Gastrocnemius medialis (tissue), 4 donors: ENCODE measurements around the gene CHRM1. TPM values are rescaled to one million over a fixed set of nuclear protein-coding genes. Genes with fewer than 3 reads are reported as not detected.

ENCODE experiments used
- ATAC-seq, 2 donors: fragments of 150-250 bp; one replicate each; pipeline ENCODE4 v1.9.1; 2016
- DNase-seq, 2 donors: peaks; one replicate each; pipeline ENCODE4 v3.0.0-alpha.2; 2019
- H3K27ac ChIP-seq, 4 donors: fragments of 200-600 bp; sonication (generic); 1 replicate in 1 of 4; 2 replicates in 3 of 4; pipeline ENCODE4 v1.5.1; 2016 to 2018; ENCODE audit warnings: mild to moderate bottlenecking in 2 of 4, moderate library complexity in 1 of 4
- H3K27me3 ChIP-seq, 3 donors: fragments of 200-600 bp; sonication (generic) in 2 of 3; 1 replicate in 1 of 3; 2 replicates in 2 of 3; pipeline versions ENCODE4 v1.5.1 to v1.6.0; 2016 to 2019; ENCODE audit warnings: mild to moderate bottlenecking in 1 of 3, moderate library complexity in 1 of 3
- H3K36me3 ChIP-seq, 2 donors: fragments of 200-600 bp; sonication (generic) in 1 of 2; one replicate each; pipeline ENCODE4 v1.5.1; 2017 to 2018
- H3K4me1 ChIP-seq, 2 donors: fragments of 200-600 bp; sonication (generic) in 1 of 2; one replicate each; pipeline ENCODE4 v1.5.1; 2016 to 2017; ENCODE audit warnings: mild to moderate bottlenecking in 2 of 2
- H3K4me3 ChIP-seq, 4 donors: fragments of 200-600 bp; sonication (generic) in 3 of 4; 1 replicate in 1 of 4; 2 replicates in 3 of 4; pipeline ENCODE4 v1.5.1; 2016 to 2019; ENCODE audit warnings: mild to moderate bottlenecking in 2 of 4
- H3K9me3 ChIP-seq, 3 donors: fragments of 200-600 bp; sonication (generic) in 2 of 3; 1 replicate in 1 of 3; 2 replicates in 2 of 3; pipeline ENCODE4 v1.5.1; 2016 to 2019
- CTCF ChIP-seq, 5 experiments: fragments of 450-650 bp in 3 of 5; fragments of 200-600 bp in 2 of 5; sonication (generic) in 2 of 5; IDR thresholded peaks in 4 of 5; conservative IDR thresholded peaks in 1 of 5; 1 replicate in 4 of 5; 2 replicates in 1 of 5; pipeline ENCODE4 v1.5.1; 2016 to 2019; ENCODE audit warnings: antibody characterized with exemption in 5 of 5, mild to moderate bottlenecking in 3 of 5, moderate library complexity in 3 of 5
- POLR2A ChIP-seq, 2 donors: fragments of 450-650 bp; IDR thresholded peaks; one replicate each; pipeline ENCODE4 v1.6.1; 2017; ENCODE audit warnings: antibody characterized with exemption in 2 of 2, mild to moderate bottlenecking in 2 of 2, moderate library complexity in 2 of 2
- in situ Hi-C, 4 donors: fragments of 200-750 bp; cut with MboI; loops; one replicate each; pipeline versions ENCODE4 v1.15.0 to v1.8.0; 2017; ENCODE audit warnings: low sequenced_read_pairs in 4 of 4
- intact Hi-C: fragments of 100-400 bp; cut with DNase I; formaldehyde crosslinking; loops from one replicate; pipeline ENCODE4 v1.15.1; 2023; ENCODE audit warnings: low total_unique reads
- total RNA-seq, 4 donors: library from RNA; depleted of rRNA; stranded (reverse); fragments of >200 nt; gene quantifications; one replicate each; pipeline versions ENCODE4 v1.1.0 to v1.2.3, GENCODE V29; 2016

The CHRM1 gene
- total RNA-seq, 4 donors from 2014 or later = not detected

- Histone ChIP-seq H3K4me1 (no peaks in the 10 kb centered on the region), H3K36me3 (no peaks in the 10 kb centered on the region), H3K27ac (no peak overlapping the region), H3K4me3 (no peak overlapping the region), H3K27me3 (no peaks in the 10 kb centered on the region), H3K9me3 (no peaks in the 10 kb centered on the region)
- ATAC-seq (no peak), DNase-seq (no peak)
- intact Hi-C loops = no loop called here
- no peak for TF ChIP-seq POLR2A (IDR thresholded peaks at IDR 0.05)
- TF ChIP-seq CTCF (IDR thresholded peaks at IDR 0.05 in 4 of 5, conservative IDR thresholded peaks at IDR 0.05 in 1 of 5) = no peak
- in situ Hi-C loops = no loop called here
Measured at GRCh38 chr11:62914416-62914815, 6.7 kb downstream of the CHRM1 start.

DNA sequence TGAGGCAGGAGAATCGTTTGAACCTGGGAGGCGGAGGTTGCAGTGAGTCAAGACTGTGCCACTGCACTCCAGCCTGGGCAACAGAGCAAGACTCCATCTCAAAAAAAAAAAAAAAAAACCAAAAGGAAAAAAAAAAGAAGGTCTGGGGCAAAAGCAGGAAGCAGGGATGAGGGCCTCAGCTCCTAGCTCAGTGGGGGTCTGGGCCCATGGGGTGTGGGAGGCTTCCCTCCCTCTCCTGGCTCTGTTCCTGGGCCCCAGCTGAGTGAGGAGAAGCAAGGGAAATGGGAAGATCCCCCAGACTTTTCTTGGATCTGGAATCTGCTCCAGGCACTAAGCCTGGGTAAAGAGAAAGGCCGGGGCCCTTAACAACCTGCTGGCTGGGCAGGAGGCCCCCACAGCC is 8.9 kb downstream of the CHRM1 start:
- no peaks in the 10 kb centered on the region for H3K9me3 ChIP-seq
- in situ Hi-C loops = no loop called here
- intact Hi-C loops = no loop called here
- no peak for ATAC-seq
- H3K36me3 ChIP-seq = no peaks in the 10 kb centered on the region
- no peak for DNase-seq
- H3K27ac ChIP-seq = no peak overlapping the region
- H3K4me1 ChIP-seq = peaks cover 0 to 6% of the 10 kb centered on the region in 2 donors
- H3K27me3 ChIP-seq = no peaks in the 10 kb centered on the region
- TF ChIP-seq CTCF (IDR thresholded peaks at IDR 0.05 in 4 of 5, conservative IDR thresholded peaks at IDR 0.05 in 1 of 5) = no peak
- no peak for TF ChIP-seq POLR2A (IDR thresholded peaks at IDR 0.05)
- no peak overlapping the region for H3K4me3 ChIP-seq

DNA sequence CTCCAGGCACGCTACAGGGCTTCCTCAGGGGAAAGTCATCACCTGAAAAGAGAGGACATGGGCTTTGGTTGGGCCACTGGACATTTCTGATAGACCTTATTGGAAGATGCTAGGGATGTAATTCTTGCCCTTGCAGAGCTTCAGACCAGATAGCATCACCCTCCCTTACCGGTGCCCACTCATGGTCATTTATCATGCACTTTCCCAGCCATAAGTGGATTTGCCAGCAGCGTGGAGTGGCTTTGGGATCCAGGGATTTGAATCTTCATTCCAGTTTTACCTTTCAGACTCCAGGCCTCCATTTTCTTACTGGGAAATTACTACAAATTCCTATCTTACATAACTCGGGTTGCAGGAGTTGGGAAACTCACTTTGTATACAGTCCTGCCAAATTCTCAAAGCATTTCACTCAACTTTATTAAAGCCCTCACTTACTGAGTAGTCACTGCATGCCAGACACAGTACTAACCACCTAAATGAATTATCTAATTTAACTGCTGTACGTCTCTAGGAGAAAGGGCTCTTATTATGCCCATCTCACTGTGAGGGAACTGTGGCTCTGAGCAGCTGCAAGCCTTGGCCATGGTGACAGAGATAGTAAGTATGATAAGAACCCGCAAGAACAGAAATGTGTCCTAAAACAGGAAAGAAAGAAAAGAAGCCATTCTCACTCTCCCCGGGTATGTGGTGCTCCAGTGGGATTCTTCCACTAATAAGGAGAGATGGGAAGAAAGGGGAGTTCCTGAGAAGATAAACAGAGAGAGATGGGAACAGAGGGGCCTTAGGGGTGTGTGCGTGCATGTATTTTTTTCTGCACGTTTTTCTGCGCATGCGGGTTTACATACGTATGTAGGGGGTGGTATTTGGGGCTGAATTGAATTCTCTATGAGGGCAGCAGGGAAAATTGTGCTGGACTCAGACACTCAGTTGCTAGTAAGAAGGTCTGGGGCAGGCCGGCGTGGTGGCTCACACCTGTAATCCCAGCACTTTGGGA is 9.7 kb downstream of the CHRM1 start:
- Histone ChIP-seq H3K36me3 (no peaks in the 10 kb centered on the region), H3K4me3 (no peak overlapping the region), H3K9me3 (no peaks in the 10 kb centered on the region), H3K27ac (no peak overlapping the region), H3K4me1 (peaks cover 0 to 6% of the 10 kb centered on the region in 2 donors), H3K27me3 (no peaks in the 10 kb centered on the region)
- DNase-seq (no peak), ATAC-seq (no peak)
- intact Hi-C loops (no loop called here), in situ Hi-C loops (no loop called here)
- no peak for TF ChIP-seq POLR2A (IDR thresholded peaks at IDR 0.05)

- Histone ChIP-seq H3K4me3 (no peak overlapping the region), H3K9me3 (no peaks in the 10 kb centered on the region), H3K27me3 (no peaks in the 10 kb centered on the region), H3K36me3 (no peaks in the 10 kb centered on the region), H3K4me1 (peaks cover 0 to 6% of the 10 kb centered on the region in 2 donors), H3K27ac (no peak overlapping the region)
- ATAC-seq (no peak), DNase-seq (no peak)
- TF ChIP-seq POLR2A (IDR thresholded peaks at IDR 0.05) (no peak), CTCF (IDR thresholded peaks at IDR 0.05 in 4 of 5, conservative IDR thresholded peaks at IDR 0.05 in 1 of 5) (no peak)
- in situ Hi-C loops (no loop called here), intact Hi-C loops (no loop called here)
Measured at GRCh38 chr11:62910141-62910882, 10.9 kb downstream of the CHRM1 start.
